Caco-2 (cell line): ENCODE data around the gene PSIP1. TPM values are rescaled to one million over a fixed set of nuclear protein-coding genes. Genes with fewer than 3 reads are reported as not detected.

Experiments used
- BruUV-seq: library from RNA; stranded (reverse); fragments of 400-500 nt; replicated peaks from 2 replicates; lab custom pipeline; 2021; lab: Mats Ljungman, UMichigan
- CTCF ChIA-PET: fragments of 300-600 bp; sonication (Branson Sonifier 250); formaldehyde crosslinking; loops from one replicate; lab custom pipeline; 2022; ENCODE audit warnings: antibody characterized with exemption; lab: Charles Lee
- POLR2A ChIA-PET: fragments of 300-600 bp; sonication (Branson Sonifier 250); formaldehyde crosslinking; loops from one replicate; lab custom pipeline; 2022; ENCODE audit warnings: antibody characterized with exemption; lab: Charles Lee
- DNase-seq, 2 experiments: peaks; one replicate each; pipeline versions ENCODE4 v3.0.0 to v3.0.0-alpha.2; 2020 to 2022
- H3K27me3 ChIP-seq: replicated peaks from 2 replicates; pipeline ENCODE4 v1.6.0; 2011; ENCODE audit warnings: low read length; ENCODE audit not compliant: control insufficient read depth, insufficient read depth
- H3K36me3 ChIP-seq: 2 replicates; pipeline ENCODE4 v1.5.1; 2011; ENCODE audit warnings: low read length; ENCODE audit not compliant: control insufficient read depth, insufficient read depth
- H3K4me1 ChIP-seq: fragments of 250-450 bp; sonication (Bioruptor Pico); 2 replicates; pipeline ENCODE4 v1.5.1; 2020; ENCODE audit warnings: mild to moderate bottlenecking
- H3K4me3 ChIP-seq: 2 replicates; pipeline ENCODE4 v1.5.1; 2011; ENCODE audit warnings: low read depth, mild to moderate bottlenecking, control low read depth, low read length
- H3K9me3 ChIP-seq: fragments of 250-450 bp; sonication (Bioruptor Pico); 2 replicates; pipeline ENCODE4 v1.5.1; 2020; ENCODE audit warnings: mild to moderate bottlenecking, moderate library complexity
- H3K27ac Mint-ChIP-seq: one replicate; pipeline ENCODE4 v1.8.0; 2022; ENCODE audit warnings: mixed read lengths; ENCODE audit not compliant: unreplicated experiment
- H3K27me3 Mint-ChIP-seq: one replicate; pipeline ENCODE4 v1.8.0; 2022; ENCODE audit warnings: mixed read lengths; ENCODE audit not compliant: insufficient read depth, unreplicated experiment
- H3K36me3 Mint-ChIP-seq: one replicate; pipeline ENCODE4 v1.8.0; 2022; ENCODE audit warnings: mild to moderate bottlenecking, mixed read lengths; ENCODE audit not compliant: insufficient read depth, unreplicated experiment
- H3K4me1 Mint-ChIP-seq: one replicate; pipeline ENCODE4 v1.8.0; 2022; ENCODE audit warnings: low read depth, mixed read lengths; ENCODE audit not compliant: unreplicated experiment
- H3K4me3 Mint-ChIP-seq: one replicate; pipeline ENCODE4 v1.8.0; 2022; ENCODE audit warnings: mild to moderate bottlenecking, moderate library complexity, mixed read lengths; ENCODE audit not compliant: unreplicated experiment
- H3K9me3 Mint-ChIP-seq: one replicate; pipeline ENCODE4 v1.8.0; 2022; ENCODE audit warnings: mixed read lengths; ENCODE audit not compliant: unreplicated experiment
- intact Hi-C: fragments of 100-400 bp; cut with micrococcal nuclease; formaldehyde crosslinking; loops from one replicate; pipeline ENCODE4 v1.10.0; 2022; ENCODE audit not compliant: unreplicated experiment
- total RNA-seq: library from RNA; stranded (reverse); gene quantifications from 2 replicates; pipeline ENCODE4 v1.2.3, GENCODE V29; 2022
- TF ChIP-seq, protein P1 (sequence below), 2 experiments: fragments of 200-600 bp in 1 of 2; IDR thresholded peaks; 1 replicate in 1 of 2; 2 replicates in 1 of 2; pipeline versions ENCODE4 v1.5.1 to v1.8.0; 2011 to 2022; ENCODE audit warnings: antibody characterized with exemption in 1 of 2, control low read depth in 1 of 2, inconsistent platforms in 1 of 2, low read depth in 1 of 2, low read length in 1 of 2, mild to moderate bottlenecking in 1 of 2, moderate library complexity in 1 of 2; ENCODE audit not compliant: insufficient read depth in 1 of 2, severe bottlenecking in 1 of 2, unreplicated experiment in 1 of 2

The PSIP1 gene
- total RNA-seq, 1 experiment from 2014 or later: 54.1 TPM

DNA sequence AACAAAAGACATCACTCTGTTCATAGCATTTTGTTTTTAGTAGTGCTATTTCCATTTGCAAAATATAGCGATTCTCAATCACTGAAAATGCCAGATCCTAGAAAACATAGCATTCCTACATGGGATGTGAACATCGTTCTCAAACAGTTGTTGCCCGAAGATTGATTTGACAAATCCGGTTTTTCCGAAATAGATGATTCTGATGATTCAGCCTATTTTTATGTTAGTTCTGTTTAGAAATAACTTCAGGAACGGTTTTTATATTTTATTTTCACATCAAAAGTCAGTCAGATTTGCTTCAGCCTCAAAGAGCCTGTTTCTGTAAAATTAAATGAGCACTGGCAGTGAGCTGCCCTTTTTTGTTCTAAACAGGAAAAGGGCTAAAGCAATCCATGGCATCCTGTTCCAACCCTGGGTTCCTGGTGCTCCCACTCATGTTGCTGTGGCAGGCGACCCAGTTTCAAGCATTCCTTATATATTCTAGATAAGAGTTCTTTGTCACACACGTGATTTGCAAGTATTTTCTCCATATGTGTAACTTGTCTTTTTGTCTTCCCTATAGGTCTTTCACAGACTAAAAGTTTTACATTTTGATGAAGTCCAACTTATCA is 14.2 kb upstream of the PSIP1 start:
- no peaks in the 10 kb centered on the region for H3K4me1 ChIP-seq
- CTCF ChIA-PET: no interaction called here
- Mint-ChIP-seq H3K36me3 (no peaks in the 10 kb centered on the region), H3K9me3 (no peaks in the 10 kb centered on the region), H3K27me3 (peaks cover 2% of the 10 kb centered on the region), H3K27ac (no peak overlapping the region), H3K4me3 (no peak overlapping the region), H3K4me1 (no peaks in the 10 kb centered on the region)
- no peaks in the 10 kb centered on the region for H3K27me3 ChIP-seq
- TF ChIP-seq, protein P1, sequence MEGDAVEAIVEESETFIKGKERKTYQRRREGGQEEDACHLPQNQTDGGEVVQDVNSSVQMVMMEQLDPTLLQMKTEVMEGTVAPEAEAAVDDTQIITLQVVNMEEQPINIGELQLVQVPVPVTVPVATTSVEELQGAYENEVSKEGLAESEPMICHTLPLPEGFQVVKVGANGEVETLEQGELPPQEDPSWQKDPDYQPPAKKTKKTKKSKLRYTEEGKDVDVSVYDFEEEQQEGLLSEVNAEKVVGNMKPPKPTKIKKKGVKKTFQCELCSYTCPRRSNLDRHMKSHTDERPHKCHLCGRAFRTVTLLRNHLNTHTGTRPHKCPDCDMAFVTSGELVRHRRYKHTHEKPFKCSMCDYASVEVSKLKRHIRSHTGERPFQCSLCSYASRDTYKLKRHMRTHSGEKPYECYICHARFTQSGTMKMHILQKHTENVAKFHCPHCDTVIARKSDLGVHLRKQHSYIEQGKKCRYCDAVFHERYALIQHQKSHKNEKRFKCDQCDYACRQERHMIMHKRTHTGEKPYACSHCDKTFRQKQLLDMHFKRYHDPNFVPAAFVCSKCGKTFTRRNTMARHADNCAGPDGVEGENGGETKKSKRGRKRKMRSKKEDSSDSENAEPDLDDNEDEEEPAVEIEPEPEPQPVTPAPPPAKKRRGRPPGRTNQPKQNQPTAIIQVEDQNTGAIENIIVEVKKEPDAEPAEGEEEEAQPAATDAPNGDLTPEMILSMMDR (IDR thresholded peaks at IDR 0.05; ENCODE audit: insufficient read depth in 1 of 2, low read depth in 1 of 2, low read length in 1 of 2, severe bottlenecking in 1 of 2, unreplicated experiment in 1 of 2): no peak
- H3K36me3 ChIP-seq: no peaks in the 10 kb centered on the region
- no TSS peak for BruUV-seq
- DNase-seq: no peak
- H3K9me3 ChIP-seq: no peaks in the 10 kb centered on the region
- intact Hi-C loops: no loop called here
- no peak overlapping the region for H3K4me3 ChIP-seq
- POLR2A ChIA-PET: no interaction called here

DNA sequence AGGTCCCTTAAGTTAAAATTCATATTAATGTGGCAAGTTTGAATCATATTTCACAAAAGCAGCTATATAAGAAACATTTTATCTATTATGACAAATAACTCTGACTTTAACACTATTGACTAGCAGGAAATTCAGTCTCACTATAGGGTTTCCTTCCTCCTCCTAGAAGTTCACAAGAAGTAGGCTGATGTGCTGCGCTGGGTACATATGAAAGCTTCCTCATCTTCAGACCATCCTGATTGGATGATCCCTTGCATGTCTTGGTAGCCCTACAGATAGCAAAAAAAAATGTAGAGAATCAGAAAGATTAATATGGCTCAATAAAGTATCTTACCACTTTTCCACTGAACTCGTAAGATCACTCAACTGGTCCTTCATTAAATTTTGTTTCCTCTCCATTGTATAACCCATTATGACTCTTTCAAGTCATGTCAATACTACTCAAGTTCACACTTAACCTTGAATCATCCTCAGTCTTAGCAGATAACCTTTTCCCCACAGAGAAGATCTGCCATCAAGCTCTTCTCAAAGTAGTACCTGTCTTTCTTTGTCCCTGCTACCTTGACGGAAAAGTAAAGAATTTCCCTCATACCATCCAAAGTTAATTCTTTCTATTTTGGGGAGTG is 11.5 kb upstream of the PSIP1 start:
- no peak overlapping the region for H3K4me3 ChIP-seq
- Mint-ChIP-seq H3K4me1 (no peaks in the 10 kb centered on the region), H3K9me3 (no peaks in the 10 kb centered on the region), H3K36me3 (no peaks in the 10 kb centered on the region), H3K4me3 (no peak overlapping the region), H3K27me3 (peaks cover 2% of the 10 kb centered on the region), H3K27ac (no peak overlapping the region)
- H3K36me3 ChIP-seq: no peaks in the 10 kb centered on the region
- no peaks in the 10 kb centered on the region for H3K9me3 ChIP-seq
- H3K4me1 ChIP-seq: no peaks in the 10 kb centered on the region
- DNase-seq: no peak
- ChIA-PET CTCF (no interaction called here), POLR2A (no interaction called here)
- TF ChIP-seq, protein P1 (IDR thresholded peaks at IDR 0.05; ENCODE audit: insufficient read depth in 1 of 2, low read depth in 1 of 2, low read length in 1 of 2, severe bottlenecking in 1 of 2, unreplicated experiment in 1 of 2): no peak
- BruUV-seq: no TSS peak
- H3K27me3 ChIP-seq: no peaks in the 10 kb centered on the region
- intact Hi-C loops: no loop called here

DNA sequence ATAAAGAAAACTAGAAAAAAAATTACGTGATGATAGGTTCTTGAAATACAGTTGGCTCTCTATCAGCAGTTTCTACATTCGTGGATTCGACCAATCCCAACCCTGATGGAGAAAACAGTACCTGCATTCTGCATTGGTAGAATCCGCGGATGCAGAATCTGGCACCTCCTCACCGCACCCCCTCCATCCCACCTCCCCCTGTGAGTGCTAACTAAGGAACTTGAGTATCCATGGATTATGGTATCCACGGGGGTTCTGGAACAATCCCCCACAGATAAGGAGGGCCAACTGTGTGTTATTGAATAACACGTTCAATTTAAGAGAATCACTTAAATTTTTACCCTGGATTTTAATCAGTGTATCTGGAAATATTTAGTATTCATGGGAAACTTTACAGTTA is 10.5 kb upstream of the PSIP1 start:
- intact Hi-C loops: no loop called here
- no TSS peak for BruUV-seq
- POLR2A ChIA-PET: no interaction called here
- Mint-ChIP-seq H3K9me3 (no peaks in the 10 kb centered on the region), H3K27ac (no peak overlapping the region), H3K36me3 (no peaks in the 10 kb centered on the region), H3K4me1 (no peaks in the 10 kb centered on the region), H3K4me3 (no peak overlapping the region), H3K27me3 (peaks cover 2% of the 10 kb centered on the region)
- no peak for DNase-seq
- no peak overlapping the region for H3K4me3 ChIP-seq
- CTCF ChIA-PET: no interaction called here
- H3K27me3 ChIP-seq: no peaks in the 10 kb centered on the region
- H3K4me1 ChIP-seq: no peaks in the 10 kb centered on the region
- H3K36me3 ChIP-seq: no peaks in the 10 kb centered on the region
- TF ChIP-seq, protein P1 (IDR thresholded peaks at IDR 0.05; ENCODE audit: insufficient read depth in 1 of 2, low read depth in 1 of 2, low read length in 1 of 2, severe bottlenecking in 1 of 2, unreplicated experiment in 1 of 2): no peak
- H3K9me3 ChIP-seq: no peaks in the 10 kb centered on the region
